Forelimb muscle (tissue), 1 donor: ENCODE data around the gene AGPAT4. TPM values are rescaled to one million over a fixed set of nuclear protein-coding genes. Genes with fewer than 3 reads are reported as not detected.
"Not testable (repeated sequence)": the region's sequence is repeated elsewhere in the genome, so short reads cannot be mapped to it uniquely, and the experiment has no call there.

ENCODE experiments used
- DNase-seq: peaks from one replicate; pipeline ENCODE4 v3.0.0-alpha.2; 2013; ENCODE audit warnings: low read depth
- polyA plus RNA-seq: library from polyadenylated mRNA; unstranded; fragments of 120-200 nt; gene quantifications from one replicate; pipeline ENCODE4 v1.2.1, GENCODE V29; 2013; ENCODE audit not compliant: insufficient read length

Gene AGPAT4
- polyA plus RNA-seq, 1 donor, result 9.8 TPM

- no peak for DNase-seq
These were observed 134.5 kb downstream of the AGPAT4 start for GRCh38 chr6:161139304-161139765.

GRCh38 chr6:161138543-161139303 lies 135.1 kb downstream of the AGPAT4 start:
- no peak for DNase-seq

GRCh38 chr6:161137839-161138542 lies 135.9 kb downstream of the AGPAT4 start:
- DNase-seq, result no peak

- DNase-seq, result no peak
These were observed 136.5 kb downstream of the AGPAT4 start for GRCh38 chr6:161137320-161137719.

GRCh38 chr6:161136655-161137054 lies 137.2 kb downstream of the AGPAT4 start:
- no peak for DNase-seq

GRCh38 chr6:161135695-161136591 lies 137.9 kb downstream of the AGPAT4 start:
- no peak for DNase-seq

- no peak for DNase-seq
These were observed 139.1 kb downstream of the AGPAT4 start for GRCh38 chr6:161134550-161135298.

- DNase-seq, result no peak
These were observed 139.9 kb downstream of the AGPAT4 start for GRCh38 chr6:161133963-161134362.

- no peak for DNase-seq
These were observed 141.5 kb downstream of the AGPAT4 start for GRCh38 chr6:161132384-161132783.

- no peak for DNase-seq
These were observed 142.7 kb downstream of the AGPAT4 start for GRCh38 chr6:161130967-161131766.

- no peak for DNase-seq
These were observed 143.3 kb downstream of the AGPAT4 start for GRCh38 chr6:161130541-161130940.

- DNase-seq, result no peak
These were observed 145.1 kb downstream of the AGPAT4 start for GRCh38 chr6:161128680-161129196.

GRCh38 chr6:161128230-161128629 lies 145.6 kb downstream of the AGPAT4 start:
- DNase-seq, result no peak

GRCh38 chr6:161127071-161127740 lies 146.7 kb downstream of the AGPAT4 start:
- no peak for DNase-seq

GRCh38 chr6:161125591-161125990 lies 148.3 kb downstream of the AGPAT4 start:
- DNase-seq, result no peak

GRCh38 chr6:161123319-161123718 lies 150.5 kb downstream of the AGPAT4 start:
- not testable (repeated sequence) for DNase-seq

GRCh38 chr6:161117942-161118341 lies 155.9 kb downstream of the AGPAT4 start:
- no peak for DNase-seq

GRCh38 chr6:161117308-161117707 lies 156.6 kb downstream of the AGPAT4 start:
- DNase-seq, result peak; percentile 31

- DNase-seq, result no peak
These were observed 157.3 kb downstream of the AGPAT4 start for GRCh38 chr6:161116554-161116953.

GRCh38 chr6:161115468-161115867 lies 158.4 kb downstream of the AGPAT4 start:
- DNase-seq, result no peak
